ENCODE measurements around the gene MLLT3.

DNA sequence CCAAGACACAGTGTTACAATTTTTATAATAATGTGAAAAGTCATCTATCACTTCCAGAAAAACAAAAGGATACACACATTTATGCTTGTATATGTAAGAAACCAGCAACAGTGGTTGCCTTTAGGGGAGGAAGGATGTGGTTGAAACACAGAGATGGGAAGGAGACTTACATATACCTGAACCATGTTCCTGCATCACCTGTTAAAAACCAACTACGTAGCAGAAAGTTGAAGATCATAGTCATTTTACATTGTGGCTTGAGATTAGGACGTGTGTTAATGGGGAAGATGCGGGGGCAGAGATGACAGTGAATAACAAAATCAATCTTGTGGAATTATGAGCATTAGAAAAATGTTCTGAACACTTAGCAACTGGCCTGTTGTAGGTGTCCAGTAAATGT is 307.3 kb downstream of the MLLT3 start:
- TF ChIP-seq POLR2AphosphoS5 (IDR thresholded peaks at IDR 0.05) (no peak), POLR2A (IDR thresholded peaks at IDR 0.05) (no peak), EP300 (IDR thresholded peaks at IDR 0.05; ENCODE audit: low read depth) (no peak)
- TF ChIP-seq, protein P1, sequence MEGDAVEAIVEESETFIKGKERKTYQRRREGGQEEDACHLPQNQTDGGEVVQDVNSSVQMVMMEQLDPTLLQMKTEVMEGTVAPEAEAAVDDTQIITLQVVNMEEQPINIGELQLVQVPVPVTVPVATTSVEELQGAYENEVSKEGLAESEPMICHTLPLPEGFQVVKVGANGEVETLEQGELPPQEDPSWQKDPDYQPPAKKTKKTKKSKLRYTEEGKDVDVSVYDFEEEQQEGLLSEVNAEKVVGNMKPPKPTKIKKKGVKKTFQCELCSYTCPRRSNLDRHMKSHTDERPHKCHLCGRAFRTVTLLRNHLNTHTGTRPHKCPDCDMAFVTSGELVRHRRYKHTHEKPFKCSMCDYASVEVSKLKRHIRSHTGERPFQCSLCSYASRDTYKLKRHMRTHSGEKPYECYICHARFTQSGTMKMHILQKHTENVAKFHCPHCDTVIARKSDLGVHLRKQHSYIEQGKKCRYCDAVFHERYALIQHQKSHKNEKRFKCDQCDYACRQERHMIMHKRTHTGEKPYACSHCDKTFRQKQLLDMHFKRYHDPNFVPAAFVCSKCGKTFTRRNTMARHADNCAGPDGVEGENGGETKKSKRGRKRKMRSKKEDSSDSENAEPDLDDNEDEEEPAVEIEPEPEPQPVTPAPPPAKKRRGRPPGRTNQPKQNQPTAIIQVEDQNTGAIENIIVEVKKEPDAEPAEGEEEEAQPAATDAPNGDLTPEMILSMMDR (IDR thresholded peaks at IDR 0.05) = no peak
